Activated B cell treated with CpG ODN at 0.5 μM for 24 hours (primary cell): ENCODE measurements around the gene ZFP36. TPM values are rescaled to one million over a fixed set of nuclear protein-coding genes. Genes with fewer than 3 reads are reported as not detected.

Source experiments
- ATAC-seq: fragments of 200-7000 bp; cut with Tn5 transposase; one replicate; pipeline ENCODE4 v1.10.0; 2021; ENCODE audit warnings: low read depth, mild to moderate bottlenecking, moderate library complexity
- CTCF ChIA-PET: fragments of 350-600 bp; sonication (Branson Sonifier 250); formaldehyde crosslinking; loops from one replicate; lab custom pipeline; 2021; ENCODE audit warnings: antibody characterized with exemption; lab: Charles Lee
- POLR2A ChIA-PET: fragments of 350-600 bp; sonication (Branson Sonifier 250); formaldehyde crosslinking; loops from one replicate; lab custom pipeline; 2021; ENCODE audit warnings: antibody characterized with exemption; lab: Charles Lee
- DNase-seq: peaks from one replicate; pipeline ENCODE4 v3.0.0; 2022
- H3K27ac Mint-ChIP-seq: one replicate; pipeline ENCODE4 v1.8.0; 2020; ENCODE audit warnings: mixed read lengths
- H3K27me3 Mint-ChIP-seq: one replicate; pipeline ENCODE4 v1.8.0; 2021; ENCODE audit warnings: mixed read lengths
- H3K36me3 Mint-ChIP-seq: one replicate; pipeline ENCODE4 v1.8.0; 2021; ENCODE audit warnings: low read depth, mixed read lengths
- H3K4me1 Mint-ChIP-seq: one replicate; pipeline ENCODE4 v1.8.0; 2021; ENCODE audit warnings: mixed read lengths
- H3K4me3 Mint-ChIP-seq: one replicate; pipeline ENCODE4 v1.8.0; 2020; ENCODE audit warnings: mild to moderate bottlenecking, mixed read lengths
- H3K9me3 Mint-ChIP-seq: one replicate; pipeline ENCODE4 v1.8.0; 2020; ENCODE audit warnings: mixed read lengths
- intact Hi-C: fragments of 100-400 bp; cut with micrococcal nuclease; formaldehyde crosslinking; loops from one replicate; pipeline ENCODE4 v1.15.1; 2024
- total RNA-seq: library from RNA; stranded (reverse); gene quantifications from 2 replicates; pipeline ENCODE4 v1.2.3, GENCODE V29; 2022
- TF ChIP-seq, protein P1 (sequence below): fragments of 200-600 bp; IDR thresholded peaks from one replicate; pipeline ENCODE4 v1.8.0; 2022; ENCODE audit warnings: antibody characterized with exemption, mild to moderate bottlenecking

ZFP36 gene
- total RNA-seq, 1 donor from 2014 or later, result 206 TPM

DNA sequence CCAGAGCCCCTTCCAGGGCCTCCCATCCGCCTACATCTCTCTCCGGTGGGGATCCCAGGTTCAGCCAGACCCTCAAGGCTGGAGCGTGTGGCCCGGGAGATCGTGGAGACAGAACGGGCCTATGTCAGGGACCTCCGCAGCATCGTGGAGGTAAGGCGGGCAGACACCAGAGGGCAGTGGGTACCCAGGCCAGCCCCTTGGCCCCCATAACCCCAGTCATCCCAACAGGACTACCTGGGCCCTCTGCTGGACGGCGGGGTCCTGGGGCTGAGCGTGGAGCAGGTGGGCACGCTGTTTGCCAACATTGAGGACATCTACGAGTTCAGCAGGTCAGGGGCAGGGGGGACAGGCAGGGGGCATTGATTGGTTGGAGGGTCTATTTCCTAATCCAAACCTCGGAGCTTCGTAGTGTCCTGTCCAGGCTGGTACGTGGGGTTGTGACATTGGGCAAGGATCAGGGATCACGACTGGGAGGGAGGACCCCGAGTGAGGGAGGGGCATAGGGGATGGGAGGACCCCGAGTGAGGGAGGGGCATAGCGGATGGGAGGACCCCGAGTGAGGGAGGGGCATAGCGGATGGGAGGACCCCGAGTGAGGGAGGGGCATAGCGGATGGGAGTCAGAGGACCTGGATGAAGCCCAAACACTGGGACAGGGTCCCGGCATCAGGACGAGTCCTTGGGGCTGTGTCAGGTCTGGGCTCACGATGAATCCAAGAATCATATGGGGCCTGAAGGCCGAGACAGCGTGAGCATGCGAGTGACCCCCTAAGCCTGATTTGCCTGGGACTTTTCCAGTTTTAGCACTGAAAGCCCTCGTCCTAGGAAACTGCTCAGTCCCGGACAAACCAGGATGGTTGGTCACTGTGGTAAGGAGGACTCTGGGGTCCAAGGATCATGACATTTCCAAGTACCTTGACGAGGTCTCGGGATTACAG, 8.7 kb downstream of the ZFP36 start:
- Mint-ChIP-seq H3K4me1 (peaks cover 47% of the 10 kb centered on the region), H3K27me3 (peaks cover 4% of the 10 kb centered on the region), H3K4me3 (peak overlapping the region; percentile 48), H3K27ac (peak overlapping the region; percentile 84), H3K9me3 (no peaks in the 10 kb centered on the region), H3K36me3 (peaks cover 51% of the 10 kb centered on the region)
- intact Hi-C loops, result no loop called here
- CTCF ChIA-PET, result interaction anchor here (0.9 kb wide), 1 partner anchor 20 kb away, joined by 3 read pairs; no protein-coding TSS in a partner anchor
- no peak for DNase-seq
- POLR2A ChIA-PET, result interaction anchor here (0.6 to 15.0 kb wide), 3 partner anchors 16 to 84 kb away, joined by 3 to 285 read pairs (median 3); partner anchors contain the start of genes DLL3 and RPS16
- TF ChIP-seq, protein P1, sequence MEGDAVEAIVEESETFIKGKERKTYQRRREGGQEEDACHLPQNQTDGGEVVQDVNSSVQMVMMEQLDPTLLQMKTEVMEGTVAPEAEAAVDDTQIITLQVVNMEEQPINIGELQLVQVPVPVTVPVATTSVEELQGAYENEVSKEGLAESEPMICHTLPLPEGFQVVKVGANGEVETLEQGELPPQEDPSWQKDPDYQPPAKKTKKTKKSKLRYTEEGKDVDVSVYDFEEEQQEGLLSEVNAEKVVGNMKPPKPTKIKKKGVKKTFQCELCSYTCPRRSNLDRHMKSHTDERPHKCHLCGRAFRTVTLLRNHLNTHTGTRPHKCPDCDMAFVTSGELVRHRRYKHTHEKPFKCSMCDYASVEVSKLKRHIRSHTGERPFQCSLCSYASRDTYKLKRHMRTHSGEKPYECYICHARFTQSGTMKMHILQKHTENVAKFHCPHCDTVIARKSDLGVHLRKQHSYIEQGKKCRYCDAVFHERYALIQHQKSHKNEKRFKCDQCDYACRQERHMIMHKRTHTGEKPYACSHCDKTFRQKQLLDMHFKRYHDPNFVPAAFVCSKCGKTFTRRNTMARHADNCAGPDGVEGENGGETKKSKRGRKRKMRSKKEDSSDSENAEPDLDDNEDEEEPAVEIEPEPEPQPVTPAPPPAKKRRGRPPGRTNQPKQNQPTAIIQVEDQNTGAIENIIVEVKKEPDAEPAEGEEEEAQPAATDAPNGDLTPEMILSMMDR, result no peak
- no peak for ATAC-seq

DNA sequence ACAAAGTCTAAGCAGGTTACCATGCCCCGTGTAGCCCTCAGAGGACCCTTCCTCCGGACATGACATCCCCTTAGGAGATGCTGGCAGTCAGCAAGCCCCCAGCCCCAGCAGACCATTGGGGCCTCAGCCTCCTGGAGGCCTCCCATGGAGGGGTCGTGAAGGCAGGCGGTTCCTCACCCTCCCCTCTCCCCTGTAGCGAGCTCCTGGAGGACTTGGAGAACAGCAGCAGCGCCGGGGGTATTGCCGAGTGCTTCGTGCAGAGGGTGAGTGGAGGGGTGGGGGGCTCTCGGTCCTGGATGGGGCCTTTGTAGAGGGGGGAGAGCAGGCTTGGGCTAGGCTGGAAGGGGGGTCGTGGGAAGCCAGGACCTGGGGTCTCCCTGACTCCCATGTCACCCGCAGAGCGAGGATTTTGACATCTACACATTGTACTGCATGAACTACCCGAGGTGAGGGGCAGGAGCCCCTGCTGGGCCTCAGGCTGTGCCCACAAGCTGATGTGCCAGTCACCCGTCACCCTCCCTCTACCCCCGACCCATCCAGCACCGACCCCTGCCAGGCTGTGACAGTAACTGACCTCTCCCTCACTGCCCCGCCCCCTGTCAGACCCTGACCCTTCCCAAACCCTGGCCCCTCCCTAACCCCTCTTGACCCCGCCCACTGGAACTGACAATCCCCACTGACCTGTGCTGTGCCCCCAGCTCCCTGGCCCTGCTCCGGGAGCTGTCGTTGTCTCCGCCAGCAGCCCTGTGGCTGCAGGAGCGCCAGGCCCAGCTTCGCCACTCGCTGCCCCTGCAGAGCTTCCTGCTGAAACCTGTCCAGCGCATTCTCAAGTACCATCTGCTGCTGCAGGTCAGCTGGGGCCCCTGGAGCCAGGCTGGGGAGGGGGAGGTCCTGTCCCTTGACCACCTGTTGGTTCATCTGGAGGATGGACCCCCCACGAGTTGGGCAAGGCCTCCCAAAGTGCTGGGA, 9.8 kb downstream of the ZFP36 start:
- ATAC-seq (no peak), DNase-seq (no peak)
- Mint-ChIP-seq H3K27me3 (peaks cover 4% of the 10 kb centered on the region), H3K4me1 (peaks cover 36% of the 10 kb centered on the region), H3K9me3 (no peaks in the 10 kb centered on the region), H3K27ac (no peak overlapping the region), H3K4me3 (no peak overlapping the region), H3K36me3 (peaks cover 58% of the 10 kb centered on the region)
- intact Hi-C loops, result no loop called here
- POLR2A ChIA-PET, result interaction anchor here (0.5 to 15.0 kb wide), 6 partner anchors 10 to 1360 kb away, joined by 3 to 285 read pairs (median 3); partner anchors contain the start of genes DLL3, RPS16 and ZFP36
- CTCF ChIA-PET, result interaction anchor here (1.3 kb wide), 1 partner anchor 24 kb away, joined by 3 read pairs; no protein-coding TSS in a partner anchor
- TF ChIP-seq, protein P1, result no peak

DNA sequence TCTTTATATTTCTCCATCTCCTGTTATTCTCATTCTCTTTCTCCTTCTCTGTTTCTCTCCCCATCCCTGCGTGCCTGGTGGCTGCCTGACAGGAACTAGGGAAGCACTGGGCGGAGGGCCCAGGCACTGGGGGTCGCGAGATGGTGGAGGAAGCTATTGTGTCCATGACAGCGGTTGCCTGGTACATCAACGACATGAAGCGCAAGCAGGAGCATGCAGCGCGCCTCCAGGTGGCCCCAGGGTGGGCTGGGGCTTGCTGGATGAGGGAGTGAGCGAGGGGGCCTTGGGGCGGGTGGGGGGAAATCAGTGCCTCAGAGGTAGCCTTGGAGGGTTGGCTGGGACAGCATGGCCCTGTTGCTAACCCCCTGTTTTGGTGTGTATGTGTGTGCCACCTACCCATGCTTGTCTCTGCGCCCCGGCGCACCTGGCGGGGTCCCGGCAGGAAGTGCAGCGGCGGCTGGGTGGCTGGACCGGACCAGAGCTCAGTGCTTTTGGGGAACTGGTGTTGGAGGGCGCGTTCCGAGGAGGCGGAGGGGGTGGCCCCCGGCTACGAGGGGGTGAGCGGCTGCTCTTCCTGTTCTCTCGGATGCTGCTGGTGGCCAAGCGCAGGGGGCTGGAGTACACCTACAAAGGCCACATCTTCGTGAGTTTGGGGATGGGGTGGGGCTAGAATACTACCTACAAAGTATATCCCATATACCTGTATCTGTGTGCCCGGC, 11.0 kb downstream of the ZFP36 start:
- CTCF ChIA-PET, result interaction anchor here (1.3 kb wide), 1 partner anchor 23 kb away, joined by 3 read pairs; no protein-coding TSS in a partner anchor
- H3K4me3 Mint-ChIP-seq, result peak overlapping the region; percentile 3
- peaks cover 61% of the 10 kb centered on the region for H3K36me3 Mint-ChIP-seq
- H3K9me3 Mint-ChIP-seq, result no peaks in the 10 kb centered on the region
- POLR2A ChIA-PET, result interaction anchor here (0.6 to 15.0 kb wide), 3 partner anchors 14 to 276 kb away, joined by 3 to 285 read pairs (median 4); partner anchors contain the start of gene RPS16
- TF ChIP-seq, protein P1, result no peak
- ATAC-seq, result no peak
- H3K27ac Mint-ChIP-seq, result no peak overlapping the region
- intact Hi-C loops, result no loop called here
- H3K4me1 Mint-ChIP-seq, result peaks cover 29% of the 10 kb centered on the region
- no peak for DNase-seq
- H3K27me3 Mint-ChIP-seq, result no peaks in the 10 kb centered on the region

DNA sequence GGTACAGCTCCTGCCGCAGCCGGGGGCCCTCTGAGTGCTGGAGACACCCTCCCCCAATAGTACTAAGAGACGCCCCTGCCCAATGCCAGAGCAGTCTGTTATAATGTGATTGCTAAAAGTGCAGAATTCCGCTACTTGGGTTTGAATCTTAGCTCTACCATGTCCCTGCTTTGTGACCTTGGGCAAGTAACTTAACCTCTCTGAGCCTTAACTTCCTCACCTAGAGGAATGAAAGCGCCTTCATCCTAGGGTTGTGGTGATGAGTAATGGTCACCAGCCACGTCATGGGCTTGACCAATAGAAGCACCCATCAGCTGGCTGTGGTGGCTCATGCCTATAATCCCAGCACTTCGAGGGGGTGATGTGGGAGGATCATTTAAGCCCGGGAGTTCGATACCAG, 12.4 kb downstream of the ZFP36 start:
- H3K9me3 Mint-ChIP-seq, result no peaks in the 10 kb centered on the region
- DNase-seq, result no peak
- H3K4me3 Mint-ChIP-seq, result no peak overlapping the region
- H3K27me3 Mint-ChIP-seq, result no peaks in the 10 kb centered on the region
- CTCF ChIA-PET, result no interaction called here
- peak overlapping the region; percentile 24 for H3K27ac Mint-ChIP-seq
- intact Hi-C loops, result no loop called here
- H3K36me3 Mint-ChIP-seq, result peaks cover 66% of the 10 kb centered on the region
- H3K4me1 Mint-ChIP-seq, result peaks cover 24% of the 10 kb centered on the region
- TF ChIP-seq, protein P1, result no peak
- ATAC-seq, result no peak
- POLR2A ChIA-PET, result interaction anchor here (15.0 kb wide), 1 partner anchor 12 kb away, joined by 285 read pairs; the partner anchor contains the start of gene RPS16
